HUES64 (cell line): Measurements from ENCODE around the gene C22orf23.

Experiments
- H3K27ac ChIP-seq: 2 replicates; pipeline ENCODE4 v1.7.0; 2013; ENCODE audit warnings: low read depth, low read length, inconsistent platforms
- H3K27me3 ChIP-seq: 2 replicates; pipeline ENCODE4 v1.6.1; 2013; ENCODE audit warnings: mild to moderate bottlenecking, low read length; ENCODE audit not compliant: insufficient read depth
- H3K36me3 ChIP-seq: 2 replicates; pipeline ENCODE4 v1.6.1; 2013; ENCODE audit warnings: mild to moderate bottlenecking, low read length; ENCODE audit not compliant: insufficient read depth
- H3K4me1 ChIP-seq: 2 replicates; pipeline ENCODE4 v1.6.1; 2013; ENCODE audit warnings: mild to moderate bottlenecking, low read length, moderate library complexity; ENCODE audit not compliant: insufficient read depth
- H3K4me3 ChIP-seq: 2 replicates; pipeline ENCODE4 v1.5.1; 2013; ENCODE audit warnings: mild to moderate bottlenecking, low read length, moderate library complexity
- H3K9ac ChIP-seq: 2 replicates; pipeline ENCODE4 v1.6.1; 2013; ENCODE audit warnings: mild to moderate bottlenecking, low read depth, low read length
- H3K9me3 ChIP-seq: 2 replicates; pipeline ENCODE4 v1.6.1; 2013; ENCODE audit warnings: low read depth, low read length; ENCODE audit not compliant: insufficient read depth
- WGBS: fragments of 150-250, 120-280 bp; methylation state at CpG from one replicate; pipeline ENCODE4 v1.1.7; 2013; ENCODE audit warnings: missing lambda C conversion rate; 5-methylcytosine and 5-hydroxymethylcytosine counted together

C22orf23 gene

GRCh38 chr22:37906364-37907008, 46.9 kb downstream of the C22orf23 start:
- Histone ChIP-seq H3K9ac (peak overlapping the region; percentile 82), H3K4me3 (peak overlapping the region; percentile 61), H3K9me3 (no peaks in the 10 kb centered on the region), H3K27ac (no peak overlapping the region; the same call in 1 of the 2 replicates), H3K27me3 (no peaks in the 10 kb centered on the region), H3K36me3 (no peaks in the 10 kb centered on the region), H3K4me1 (peaks cover 25% of the 10 kb centered on the region)
- 1% methylated on average over 75 of the region's 75 CpGs for WGBS

DNA sequence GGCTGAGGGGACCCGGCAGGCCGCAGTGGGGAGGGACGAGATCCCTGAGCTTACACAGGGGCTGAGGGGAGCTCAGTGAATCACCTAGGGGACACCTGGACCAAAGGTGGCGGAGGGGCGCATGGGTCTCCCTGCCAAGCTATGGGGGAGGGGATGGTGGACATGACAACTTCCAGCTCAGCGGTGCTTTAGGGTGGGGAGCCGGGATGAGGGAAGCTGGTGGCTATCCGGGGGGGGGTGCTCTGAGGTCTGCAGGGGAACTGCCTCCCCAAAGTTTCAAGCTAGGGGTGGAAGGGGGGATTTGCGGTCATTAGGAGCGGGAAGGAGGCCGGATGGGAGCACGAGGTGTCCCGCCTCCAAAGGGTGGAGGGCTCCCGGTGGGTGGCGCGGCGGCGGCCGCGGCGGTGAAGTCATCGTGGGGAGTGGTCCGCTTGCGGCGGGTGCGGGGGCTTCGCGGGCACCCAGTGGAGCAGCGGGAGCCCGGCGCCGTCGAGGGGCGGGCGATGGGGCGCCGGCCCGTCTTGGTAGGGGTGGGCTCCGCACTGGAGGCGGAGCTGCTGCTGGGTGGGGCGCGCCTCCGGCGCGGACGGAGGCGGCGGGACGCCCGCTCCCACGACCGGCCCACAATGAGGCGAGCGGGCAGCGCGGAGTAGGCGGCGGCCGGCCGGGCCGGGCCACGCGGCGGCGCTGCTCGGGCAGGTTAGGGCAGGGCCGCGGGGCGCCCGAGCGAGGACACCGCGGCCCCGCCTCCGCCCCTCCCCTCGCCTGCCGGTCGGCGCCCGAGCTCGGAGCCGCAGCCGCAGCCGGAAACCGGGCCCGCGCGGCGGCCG, 47.7 kb downstream of the C22orf23 start, which contains the start of gene MICALL1:
MICALL1 (plus strand) TSS at position 764 of the 830 bp plus-strand sequence. CDS start 126 bp downstream, outside the sequence.
- peaks cover 18% of the 10 kb centered on the region for H3K4me1 ChIP-seq
- peak within 1 kb of the TSS; percentile 61 for H3K4me3 ChIP-seq
- no peaks in the 10 kb centered on the region for H3K9me3 ChIP-seq
- peak within 1 kb of the TSS; percentile 50 for H3K27ac ChIP-seq
- peak within 1 kb of the TSS; percentile 82 for H3K9ac ChIP-seq
- H3K36me3 ChIP-seq = no peaks in the 10 kb centered on the region
- H3K27me3 ChIP-seq = no peaks in the 10 kb centered on the region
- 5% methylated on average over 90 of the region's 90 CpGs for WGBS

GRCh38 chr22:37904572-37905533, 48.5 kb downstream of the C22orf23 start:
- Histone ChIP-seq H3K4me3 (peak overlapping the region; percentile 61), H3K9me3 (no peaks in the 10 kb centered on the region), H3K9ac (peak overlapping the region; percentile 82), H3K4me1 (peaks cover 9% of the 10 kb centered on the region; the same call in 1 of the 2 replicates), H3K27ac (peak overlapping the region; percentile 50), H3K36me3 (no peaks in the 10 kb centered on the region), H3K27me3 (no peaks in the 10 kb centered on the region)
- 71% methylated on average over 10 of the region's 10 CpGs for WGBS

GRCh38 chr22:37898441-37899181, 54.8 kb downstream of the C22orf23 start:
- peaks cover 33% of the 10 kb centered on the region for H3K4me1 ChIP-seq
- H3K27ac ChIP-seq = peak overlapping the region; percentile 44; the same call in 1 of the 2 replicates
- no peak overlapping the region for H3K4me3 ChIP-seq
- H3K36me3 ChIP-seq = no peaks in the 10 kb centered on the region
- H3K9ac ChIP-seq = peak overlapping the region; percentile 40
- no peaks in the 10 kb centered on the region for H3K9me3 ChIP-seq
- WGBS = 74% methylated on average over 9 of the region's 9 CpGs
- no peaks in the 10 kb centered on the region for H3K27me3 ChIP-seq

DNA sequence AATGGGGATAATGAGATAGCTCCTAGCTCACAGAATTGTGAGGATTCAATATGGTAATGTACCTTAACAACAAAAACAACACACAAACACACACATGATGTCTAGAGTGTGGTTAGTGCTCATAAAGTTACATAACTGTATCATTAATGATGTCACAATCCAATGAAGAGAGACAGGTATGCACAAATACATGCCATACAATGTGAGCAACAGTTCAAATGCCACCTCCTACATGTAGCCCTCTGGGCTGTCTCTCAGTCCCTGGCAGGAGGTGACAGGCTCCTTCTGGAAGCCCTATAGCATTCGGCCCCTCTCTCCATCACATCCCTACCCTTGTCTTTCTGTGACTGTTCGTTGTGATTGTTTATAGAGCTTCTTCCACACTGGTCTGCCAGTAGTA, 55.6 kb downstream of the C22orf23 start:
- no peak overlapping the region for H3K9ac ChIP-seq
- no peaks in the 10 kb centered on the region for H3K36me3 ChIP-seq
- H3K4me3 ChIP-seq = no peak overlapping the region
- no peaks in the 10 kb centered on the region for H3K27me3 ChIP-seq
- H3K4me1 ChIP-seq = peaks cover 33% of the 10 kb centered on the region
- 86% methylated on average over 1 of the region's 2 CpGs for WGBS
- no peaks in the 10 kb centered on the region for H3K9me3 ChIP-seq
- no peak overlapping the region for H3K27ac ChIP-seq

DNA sequence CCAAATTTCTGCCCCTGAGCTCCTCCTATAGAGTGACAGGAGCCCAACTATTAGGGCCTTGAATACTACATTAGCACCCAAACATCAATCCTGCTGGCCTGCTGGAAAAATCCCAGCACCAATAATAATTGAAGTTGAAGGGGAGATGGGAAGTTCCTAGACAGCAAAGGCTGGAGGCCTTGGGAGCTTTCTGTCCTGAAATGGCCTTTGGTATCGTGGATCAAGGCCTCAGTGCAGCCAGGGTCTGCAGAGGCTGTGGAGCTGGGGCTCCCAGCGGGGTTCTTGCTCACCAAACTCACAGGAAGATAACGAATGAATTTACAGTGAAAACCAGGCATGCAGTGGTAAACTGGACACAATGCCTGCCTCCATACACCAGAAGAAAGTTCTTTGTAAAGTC, 56.5 kb downstream of the C22orf23 start:
- H3K27ac ChIP-seq = peak overlapping the region; percentile 67
- H3K4me3 ChIP-seq = no peak overlapping the region
- WGBS = 85% methylated on average over 3 of the region's 3 CpGs
- no peaks in the 10 kb centered on the region for H3K27me3 ChIP-seq
- H3K36me3 ChIP-seq = peaks cover 3% of the 10 kb centered on the region; the same call in 1 of the 2 replicates
- peaks cover 33% of the 10 kb centered on the region for H3K4me1 ChIP-seq
- H3K9me3 ChIP-seq = no peaks in the 10 kb centered on the region
- 0 out of 2 replicates have a peak overlapping the region, but pooled peaks have one; percentile 24 for H3K9ac ChIP-seq

DNA sequence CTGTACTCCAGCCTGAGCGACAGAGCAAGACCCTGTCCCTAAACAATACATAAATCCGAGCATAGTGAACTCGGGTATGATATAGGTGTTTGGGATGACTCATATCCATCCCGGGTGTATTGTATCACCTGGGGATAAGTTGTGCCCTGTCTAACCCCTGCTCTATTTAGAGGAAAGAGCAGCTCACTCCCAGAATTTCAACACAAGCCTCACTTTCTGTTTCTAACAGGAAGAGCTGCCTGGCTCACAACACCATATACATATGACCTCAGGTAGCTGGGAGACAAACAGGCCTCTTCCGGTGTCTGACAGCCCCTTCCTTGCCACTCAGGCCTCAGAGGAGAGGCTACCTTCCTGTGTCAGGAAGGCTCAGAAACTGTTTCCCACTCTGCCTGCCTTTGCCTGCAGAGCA, 57.2 kb downstream of the C22orf23 start:
- H3K4me3 ChIP-seq = no peak overlapping the region
- peak overlapping the region; percentile 1; the same call in 1 of the 2 replicates for H3K9ac ChIP-seq
- H3K27ac ChIP-seq = peak overlapping the region; percentile 67
- H3K36me3 ChIP-seq = peaks cover 6% of the 10 kb centered on the region
- WGBS = 79% methylated on average over 2 of the region's 5 CpGs
- no peaks in the 10 kb centered on the region for H3K9me3 ChIP-seq
- H3K4me1 ChIP-seq = peaks cover 33% of the 10 kb centered on the region
- no peaks in the 10 kb centered on the region for H3K27me3 ChIP-seq

DNA sequence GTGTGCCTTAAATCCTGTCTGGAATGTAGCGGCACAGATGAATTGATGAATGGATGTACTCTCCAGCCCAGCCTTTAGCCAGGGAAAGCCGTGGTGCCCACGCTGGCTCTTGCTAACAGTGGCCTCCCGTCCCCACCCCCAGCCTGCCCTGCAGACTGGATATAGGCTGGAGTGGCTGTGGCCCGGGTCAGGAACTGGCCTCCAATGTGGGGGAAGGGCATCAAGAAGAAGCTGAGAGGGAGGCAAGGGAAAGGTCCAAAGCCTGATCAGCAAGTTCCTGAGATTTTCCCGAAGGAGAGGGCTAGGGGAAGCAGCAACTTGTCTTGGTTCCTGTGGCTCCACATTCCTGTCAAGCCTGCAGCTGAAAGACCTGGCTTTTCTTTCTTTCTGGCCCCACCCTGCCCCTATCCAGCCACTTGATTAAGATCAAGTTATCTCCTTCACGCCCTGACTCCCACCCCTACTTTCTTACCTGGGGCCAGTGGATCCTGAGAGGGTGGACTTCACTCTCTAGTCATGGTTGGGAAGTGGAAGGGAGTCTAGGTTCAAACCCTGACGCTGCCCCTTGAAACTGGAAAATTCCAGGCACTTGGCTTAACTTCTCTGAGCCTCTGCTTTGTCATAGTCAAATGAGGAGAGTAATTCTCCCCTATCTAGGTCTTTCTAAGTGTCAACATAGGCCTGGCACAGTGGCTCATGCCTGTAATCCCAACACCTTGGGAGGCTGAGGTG, 58.3 kb downstream of the C22orf23 start:
- H3K27me3 ChIP-seq = no peaks in the 10 kb centered on the region
- 0 out of 2 replicates have a peak overlapping the region, but pooled peaks have one; percentile 22 for H3K4me3 ChIP-seq
- H3K36me3 ChIP-seq = peaks cover 10% of the 10 kb centered on the region
- peaks cover 33% of the 10 kb centered on the region for H3K4me1 ChIP-seq
- no peaks in the 10 kb centered on the region for H3K9me3 ChIP-seq
- 57% methylated on average over 7 of the region's 8 CpGs for WGBS
- H3K9ac ChIP-seq = peak overlapping the region; percentile 33; the same call in 1 of the 2 replicates
- H3K27ac ChIP-seq = peak overlapping the region; percentile 88

GRCh38 chr22:37893583-37893983, 59.8 kb downstream of the C22orf23 start:
- H3K4me1 ChIP-seq = peaks cover 29% of the 10 kb centered on the region
- peak overlapping the region; percentile 33; the same call in 1 of the 2 replicates for H3K27ac ChIP-seq

More at GRCh38 chr22:37893583-37893983, 59.8 kb downstream of the C22orf23 start:
- Histone ChIP-seq H3K9me3 (no peaks in the 10 kb centered on the region), H3K4me3 (no peak overlapping the region), H3K9ac (no peak overlapping the region), H3K27me3 (no peaks in the 10 kb centered on the region), H3K36me3 (peaks cover 26% of the 10 kb centered on the region)
- WGBS = 89% methylated on average over 5 of the region's 5 CpGs
